ENCODE results near the gene EIF5. TPM values are rescaled to one million over a fixed set of nuclear protein-coding genes. Genes with fewer than 3 reads are reported as not detected.

Gene EIF5
- total RNA-seq, 1 donor from 2014 or later = 274 TPM

GRCh38 chr14:103329401-103330347 is 4.4 kb upstream of the EIF5 start:
- no peaks in the 10 kb centered on the region for H3K27me3 Mint-ChIP-seq
- intact Hi-C loops (cut with micrococcal nuclease) = loop anchor here (5.0 to 10.0 kb wide), 5 partner anchors 195 to 1242 kb away; partner anchors contain the start of genes CKB, HSP90AA1, TRMT61A and XRCC3
- POLR2A ChIA-PET = no interaction called here
- no peak overlapping the region for H3K27ac Mint-ChIP-seq
- H3K4me1 Mint-ChIP-seq = peaks cover 10% of the 10 kb centered on the region
- DNase-seq (no peak), ATAC-seq (ENCODE audit: low read depth) (no peak)
- no peak overlapping the region for H3K4me3 Mint-ChIP-seq
- TF ChIP-seq CTCF (IDR thresholded peaks at IDR 0.05) = no peak
- peaks cover 2% of the 10 kb centered on the region for H3K36me3 Mint-ChIP-seq (ENCODE audit: low read depth)
- no peaks in the 10 kb centered on the region for H3K9me3 Mint-ChIP-seq
- CTCF ChIA-PET = no interaction called here

- intact Hi-C loops (cut with micrococcal nuclease) = loop anchor here (5.0 to 10.0 kb wide), 5 partner anchors 194 to 1243 kb away; partner anchors contain the start of genes CKB, HSP90AA1, TRMT61A and XRCC3
- Mint-ChIP-seq H3K27ac (no peak overlapping the region), H3K4me1 (peaks cover 16% of the 10 kb centered on the region), H3K4me3 (no peak overlapping the region), H3K36me3 (ENCODE audit: low read depth) (peaks cover 8% of the 10 kb centered on the region), H3K9me3 (no peaks in the 10 kb centered on the region), H3K27me3 (no peaks in the 10 kb centered on the region)
- CTCF ChIA-PET = no interaction called here
- ATAC-seq (ENCODE audit: low read depth) (no peak), DNase-seq (no peak)
- POLR2A ChIA-PET = no interaction called here
- no peak for TF ChIP-seq CTCF (IDR thresholded peaks at IDR 0.05)
Observed at GRCh38 chr14:103330536-103330935, 3.5 kb upstream of the EIF5 start.

GRCh38 chr14:103332143-103332919 is 1.7 kb upstream of the EIF5 start:
- DNase-seq = no peak
- no peak for TF ChIP-seq CTCF (IDR thresholded peaks at IDR 0.05)
- intact Hi-C loops (cut with micrococcal nuclease) = loop anchor here (5.0 to 10.0 kb wide), 5 partner anchors 192 to 1245 kb away; partner anchors contain the start of genes CKB, HSP90AA1, TRMT61A and XRCC3
- peak overlapping the region; percentile 61 for H3K27ac Mint-ChIP-seq
- peaks cover 29% of the 10 kb centered on the region for H3K4me1 Mint-ChIP-seq
- peaks cover 26% of the 10 kb centered on the region for H3K36me3 Mint-ChIP-seq (ENCODE audit: low read depth)
- H3K4me3 Mint-ChIP-seq = peak overlapping the region; percentile 15
- ATAC-seq (ENCODE audit: low read depth) = no peak
- ChIA-PET CTCF (no interaction called here), POLR2A (interaction anchor here (0.8 kb wide), 1 partner anchor 119 kb away, joined by 6 read pairs; no protein-coding TSS in a partner anchor)
- H3K27me3 Mint-ChIP-seq = no peaks in the 10 kb centered on the region
- H3K9me3 Mint-ChIP-seq = no peaks in the 10 kb centered on the region

- peaks cover 52% of the 10 kb centered on the region for H3K36me3 Mint-ChIP-seq (ENCODE audit: low read depth)
- no peaks in the 10 kb centered on the region for H3K27me3 Mint-ChIP-seq
- CTCF ChIA-PET = interaction anchor here (1.0 to 5.6 kb wide), 4 partner anchors 42 to 230 kb away, joined by 3 to 29 read pairs (median 3); no protein-coding TSS in a partner anchor
- intact Hi-C loops (cut with micrococcal nuclease) = loop anchor here (1.0 to 10.0 kb wide), 12 partner anchors 42 to 1248 kb away; partner anchors contain the start of genes BAG5, CKB, COA8 and HSP90AA1
- peak overlapping the region; percentile 93 for H3K27ac Mint-ChIP-seq
- no peaks in the 10 kb centered on the region for H3K9me3 Mint-ChIP-seq
- DNase-seq (peak; percentile 74), ATAC-seq (ENCODE audit: low read depth) (peak; percentile 25)
- peaks cover 33% of the 10 kb centered on the region for H3K4me1 Mint-ChIP-seq
- POLR2A ChIA-PET = interaction anchor here (0.7 to 4.4 kb wide), 14 partner anchors 8 to 1015 kb away, joined by 3 to 28 read pairs (median 5); partner anchors contain the start of genes CINP, KLC1, MARK3 and TECPR2
- TF ChIP-seq CTCF (IDR thresholded peaks at IDR 0.05) = no peak
- H3K4me3 Mint-ChIP-seq = peak overlapping the region; percentile 91
Observed at GRCh38 chr14:103334644-103335622, 896 bp downstream of the EIF5 start.
